ENCODE data around the gene KRTAP4-6. TPM values are rescaled to one million over a fixed set of nuclear protein-coding genes. Genes with fewer than 3 reads are reported as not detected.
"Not testable (repeated sequence)": the region's sequence is repeated elsewhere in the genome, so short reads cannot be mapped to it uniquely, and the experiment has no call there.

The KRTAP4-6 gene
- total RNA-seq, 2 donors from 2014 or later = not detected

DNA sequence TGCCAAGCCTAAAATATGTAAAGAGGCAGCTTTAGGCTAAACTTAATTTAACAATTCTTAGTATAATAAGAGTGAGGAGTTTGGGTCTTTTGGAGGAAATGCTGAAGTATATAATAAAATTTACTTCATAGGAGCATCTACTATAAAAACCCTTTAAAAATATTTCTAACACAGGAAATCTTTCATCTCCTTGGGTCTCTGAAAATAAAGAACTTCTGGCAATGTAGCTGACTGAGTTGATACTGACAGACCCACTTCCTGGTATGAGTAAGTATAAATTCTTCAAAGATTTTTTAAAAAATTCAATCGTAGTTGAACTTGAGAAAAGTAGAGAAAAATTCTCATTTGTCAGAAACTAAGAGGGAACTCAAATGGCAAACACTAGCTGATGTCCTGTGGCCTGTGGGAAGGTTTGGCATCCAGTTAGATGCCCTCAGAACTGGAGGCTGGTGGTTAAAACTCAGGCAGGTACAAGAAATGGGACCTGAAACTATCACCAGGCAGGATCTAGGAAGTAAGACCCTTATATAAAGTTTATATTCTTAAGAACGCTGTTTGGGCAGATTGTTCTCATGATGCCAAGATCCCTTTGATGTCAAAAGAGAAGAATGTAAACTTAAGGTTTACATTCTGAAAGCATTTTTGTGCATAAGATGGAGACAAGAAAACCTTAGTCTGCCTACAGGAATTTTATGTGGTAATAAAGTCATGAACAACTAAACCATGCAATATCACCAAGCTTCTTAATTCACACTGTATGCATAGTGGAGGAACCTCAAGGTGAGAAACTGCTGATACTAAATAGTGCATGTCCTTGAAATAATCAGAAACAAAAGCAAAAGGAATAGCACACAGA, 6.2 kb downstream of the KRTAP4-6 start:
- Mint-ChIP-seq H3K9me3 (peaks cover 0 to 10% of the 10 kb centered on the region in 2 donors), H3K4me3 (no peak overlapping the region), H3K27ac (no peak overlapping the region), H3K4me1 (ENCODE audit: low read depth) (peaks cover 28% of the 10 kb centered on the region), H3K36me3 (ENCODE audit: insufficient read depth in 2 of 2) (no peaks in the 10 kb centered on the region), H3K27me3 (ENCODE audit: low read depth) (no peaks in the 10 kb centered on the region)
- no peak for DNase-seq
- ATAC-seq (replicated peaks in 1 of 2) = no peak

DNA sequence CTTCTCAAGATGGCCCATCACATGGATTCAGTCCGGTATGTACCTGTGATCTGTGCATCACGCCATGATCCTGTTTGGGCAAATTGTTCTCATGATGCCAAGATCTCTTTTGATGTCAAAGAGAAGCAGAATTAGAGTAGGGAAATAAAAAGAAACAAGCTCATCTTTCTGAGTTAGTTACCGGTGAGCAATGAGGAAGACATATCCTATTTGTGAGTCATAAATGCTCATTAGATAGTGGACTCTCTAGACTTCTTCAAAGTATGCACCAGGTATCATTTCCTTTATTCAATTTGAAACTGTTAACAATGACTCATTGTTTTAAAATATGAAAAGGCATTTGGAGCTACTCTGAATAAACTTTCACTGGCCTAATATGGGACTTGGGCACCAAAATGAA, 8.4 kb downstream of the KRTAP4-6 start:
- H3K4me1 Mint-ChIP-seq (ENCODE audit: low read depth) = peaks cover 28% of the 10 kb centered on the region
- no peak for ATAC-seq (replicated peaks in 1 of 2)
- H3K9me3 Mint-ChIP-seq = peaks cover 0 to under 1% of the 10 kb centered on the region in 2 donors
- no peak for DNase-seq
- H3K4me3 Mint-ChIP-seq = no peak overlapping the region
- no peaks in the 10 kb centered on the region for H3K36me3 Mint-ChIP-seq (ENCODE audit: insufficient read depth in 2 of 2)
- H3K27ac Mint-ChIP-seq = peak overlapping the region; percentile 63
- no peaks in the 10 kb centered on the region for H3K27me3 Mint-ChIP-seq (ENCODE audit: low read depth)

DNA sequence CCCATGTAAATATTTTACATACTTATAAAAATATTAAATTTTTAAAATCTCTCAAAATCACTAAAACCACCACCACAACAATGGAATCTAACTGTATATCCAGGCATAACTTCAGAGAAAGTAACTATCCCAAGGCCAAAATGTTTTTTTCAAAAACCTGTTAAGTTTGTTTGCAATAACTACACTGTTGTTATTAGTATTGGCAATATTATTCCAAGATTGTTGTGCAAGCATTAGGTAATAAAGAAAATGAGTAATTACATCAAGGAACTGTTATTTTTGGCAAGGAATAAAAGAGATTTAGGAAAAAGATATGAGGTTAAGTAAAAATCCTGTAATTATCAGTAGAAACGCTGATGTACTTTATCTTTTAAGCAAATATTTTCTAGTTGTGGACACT, 13.0 kb downstream of the KRTAP4-6 start:
- Mint-ChIP-seq H3K27ac (no peak overlapping the region), H3K36me3 (ENCODE audit: insufficient read depth in 2 of 2) (no peaks in the 10 kb centered on the region), H3K9me3 (peaks cover under 1 to 1% of the 10 kb centered on the region in 2 donors), H3K4me1 (ENCODE audit: low read depth) (peaks cover 40% of the 10 kb centered on the region), H3K27me3 (ENCODE audit: low read depth) (no peaks in the 10 kb centered on the region), H3K4me3 (no peak overlapping the region)
- DNase-seq (no peak), ATAC-seq (replicated peaks in 1 of 2) (no peak)

DNA sequence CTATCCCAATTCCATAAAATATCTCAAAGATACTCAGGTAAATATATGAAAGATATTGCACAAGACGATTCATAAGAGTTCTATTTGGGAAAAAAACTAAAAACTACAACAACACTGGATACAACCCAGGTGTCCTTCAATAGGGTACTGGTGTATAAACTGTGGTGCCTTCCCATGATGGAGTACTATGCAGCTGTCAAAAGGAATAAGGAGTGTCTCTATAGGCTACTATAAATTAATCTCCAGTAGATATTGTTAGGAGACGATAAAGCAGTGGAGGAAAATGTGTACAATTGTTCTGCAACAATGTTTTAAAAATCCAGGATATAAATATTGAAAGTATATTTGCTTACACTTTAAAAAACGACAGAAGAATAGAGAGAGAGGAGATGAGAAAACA, 13.9 kb downstream of the KRTAP4-6 start:
- no peak overlapping the region for H3K4me3 Mint-ChIP-seq
- no peaks in the 10 kb centered on the region for H3K36me3 Mint-ChIP-seq (ENCODE audit: insufficient read depth in 2 of 2)
- no peaks in the 10 kb centered on the region for H3K27me3 Mint-ChIP-seq (ENCODE audit: low read depth)
- H3K27ac Mint-ChIP-seq = no peak overlapping the region
- H3K4me1 Mint-ChIP-seq (ENCODE audit: low read depth) = peaks cover 31% of the 10 kb centered on the region
- no peak for DNase-seq
- H3K9me3 Mint-ChIP-seq = peaks cover 2% of the 10 kb centered on the region in 2 donors
- ATAC-seq (replicated peaks in 1 of 2) = no peak

DNA sequence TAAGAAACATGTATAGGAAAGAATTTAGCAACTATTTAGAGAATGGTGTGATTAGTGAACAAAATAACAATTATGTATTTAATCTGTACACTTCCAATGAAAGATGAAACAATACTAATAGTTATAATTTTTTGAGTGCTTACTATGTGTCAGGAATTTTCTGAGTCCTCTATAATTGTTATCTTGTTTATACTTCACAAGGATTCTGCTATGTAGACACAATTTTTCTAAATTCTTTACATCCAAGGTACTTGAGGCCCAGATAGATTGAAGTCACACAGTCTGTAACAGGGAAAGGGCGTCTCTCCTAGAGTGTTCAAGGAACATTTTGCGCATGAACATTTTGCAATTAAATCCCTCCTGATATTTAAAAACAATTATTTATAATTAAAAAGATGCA, 15.3 kb downstream of the KRTAP4-6 start:
- Mint-ChIP-seq H3K9me3 (peaks cover 2% of the 10 kb centered on the region in 2 donors), H3K27ac (no peak overlapping the region), H3K4me1 (ENCODE audit: low read depth) (peaks cover 33% of the 10 kb centered on the region)

DNA sequence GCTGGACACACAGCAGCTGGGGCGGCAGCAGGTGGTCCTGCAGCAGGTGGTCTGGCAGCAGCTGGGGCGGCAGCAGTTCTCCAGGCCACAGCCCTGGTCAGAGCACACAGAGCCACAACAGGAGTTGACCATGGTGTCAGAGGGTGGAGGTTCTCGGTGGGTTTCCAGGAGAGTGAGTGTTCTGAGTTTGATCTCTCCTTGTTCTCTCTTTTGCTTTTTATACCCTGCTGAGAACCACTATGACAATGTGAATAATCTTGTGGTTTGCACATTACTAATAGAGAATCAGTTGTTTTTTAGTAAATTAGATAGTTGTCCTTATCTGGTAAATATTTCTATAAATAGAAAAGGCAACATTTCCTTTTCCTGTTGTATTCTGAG, 16.4 kb downstream of the KRTAP4-6 start, which contains the start of gene KRTAP4-12:
Gene KRTAP4-12 (minus strand): TSS at position 192 of the 381 bp plus-strand sequence. CDS start 60 bp downstream, at position 132.
- not testable (repeated sequence) for ATAC-seq (replicated peaks in 1 of 2); DNase-seq; H3K27me3 Mint-ChIP-seq (ENCODE audit: low read depth); H3K27ac Mint-ChIP-seq; H3K36me3 Mint-ChIP-seq (ENCODE audit: insufficient read depth in 2 of 2); H3K9me3 Mint-ChIP-seq
- H3K4me3 Mint-ChIP-seq = peak within 1 kb of the TSS; percentile 2 to 18
- peaks cover 33% of the 10 kb centered on the region for H3K4me1 Mint-ChIP-seq (ENCODE audit: low read depth)

More for the DNA sequence above, 15.3 kb downstream of the KRTAP4-6 start:
- H3K36me3 Mint-ChIP-seq (ENCODE audit: insufficient read depth in 2 of 2) = no peaks in the 10 kb centered on the region
- H3K27me3 Mint-ChIP-seq (ENCODE audit: low read depth) = no peaks in the 10 kb centered on the region
- no peak overlapping the region for H3K4me3 Mint-ChIP-seq
- DNase-seq (no peak), ATAC-seq (replicated peaks in 1 of 2) (no peak)

DNA sequence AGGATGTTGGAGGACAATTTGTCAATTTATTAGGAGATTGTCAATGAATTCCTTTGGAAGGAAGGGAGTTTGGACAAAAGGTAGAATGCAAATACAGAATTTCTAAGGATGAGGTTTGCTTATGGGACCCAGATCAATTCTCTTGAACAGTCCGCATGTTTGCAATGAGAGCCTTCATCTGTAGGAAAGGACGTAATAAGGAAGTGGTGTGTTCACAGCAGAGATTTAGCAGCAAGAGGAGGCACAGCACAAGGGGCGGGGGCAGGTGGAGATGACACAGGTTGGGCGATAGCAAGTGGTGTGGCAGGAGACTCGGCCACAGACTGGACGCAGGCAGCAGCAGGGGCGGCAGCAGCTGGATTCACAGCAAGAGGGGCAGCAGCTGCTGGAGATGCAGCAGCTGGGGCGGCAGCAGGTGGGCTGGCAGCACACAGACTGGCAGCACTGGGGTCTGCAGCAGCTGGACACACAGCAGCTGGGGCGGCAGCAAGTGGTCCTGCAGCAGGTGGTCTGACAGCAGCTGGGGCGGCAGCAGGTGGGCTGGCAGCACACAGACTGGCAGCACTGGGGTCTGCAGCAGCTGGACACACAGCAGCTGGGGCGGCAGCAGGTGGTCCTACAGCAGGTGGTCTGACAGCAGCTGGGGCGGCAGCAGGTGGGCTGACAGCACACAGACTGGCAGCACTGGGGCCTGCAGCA, 16.9 kb downstream of the KRTAP4-6 start:
- H3K4me3 Mint-ChIP-seq = peak overlapping the region; percentile 2 to 18
- not testable (repeated sequence) for ATAC-seq (replicated peaks in 1 of 2); DNase-seq; H3K27ac Mint-ChIP-seq; H3K36me3 Mint-ChIP-seq (ENCODE audit: insufficient read depth in 2 of 2); H3K27me3 Mint-ChIP-seq (ENCODE audit: low read depth); H3K9me3 Mint-ChIP-seq
- peaks cover 33% of the 10 kb centered on the region for H3K4me1 Mint-ChIP-seq (ENCODE audit: low read depth)

DNA sequence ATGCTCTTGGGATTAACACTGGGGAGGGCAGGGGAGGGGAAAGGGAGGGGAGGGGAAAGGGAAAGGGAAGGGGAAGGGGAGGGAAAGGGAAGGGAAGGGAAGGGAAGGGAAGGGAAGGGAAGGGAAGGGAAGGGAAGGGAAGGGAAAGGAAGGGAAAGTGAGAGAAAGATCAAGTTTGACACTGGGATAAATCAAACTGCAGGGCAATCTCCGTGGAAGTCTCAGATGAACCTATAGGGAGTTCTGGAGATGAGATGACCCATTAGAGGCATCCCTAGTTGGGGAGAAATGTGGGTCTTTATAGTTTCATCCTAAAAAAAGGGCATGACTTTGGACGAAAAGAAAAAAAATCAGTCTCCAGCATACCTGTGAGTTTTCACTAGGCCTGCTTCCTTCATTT, 18.6 kb downstream of the KRTAP4-6 start:
- no peak for DNase-seq
- no peak for ATAC-seq (replicated peaks in 1 of 2)
- Mint-ChIP-seq H3K4me1 (ENCODE audit: low read depth) (peaks cover 33% of the 10 kb centered on the region), H3K9me3 (peaks cover 2% of the 10 kb centered on the region in 2 donors), H3K4me3 (no peak overlapping the region), H3K36me3 (ENCODE audit: insufficient read depth in 2 of 2) (no peaks in the 10 kb centered on the region), H3K27me3 (ENCODE audit: low read depth) (no peaks in the 10 kb centered on the region), H3K27ac (no peak overlapping the region)

DNA sequence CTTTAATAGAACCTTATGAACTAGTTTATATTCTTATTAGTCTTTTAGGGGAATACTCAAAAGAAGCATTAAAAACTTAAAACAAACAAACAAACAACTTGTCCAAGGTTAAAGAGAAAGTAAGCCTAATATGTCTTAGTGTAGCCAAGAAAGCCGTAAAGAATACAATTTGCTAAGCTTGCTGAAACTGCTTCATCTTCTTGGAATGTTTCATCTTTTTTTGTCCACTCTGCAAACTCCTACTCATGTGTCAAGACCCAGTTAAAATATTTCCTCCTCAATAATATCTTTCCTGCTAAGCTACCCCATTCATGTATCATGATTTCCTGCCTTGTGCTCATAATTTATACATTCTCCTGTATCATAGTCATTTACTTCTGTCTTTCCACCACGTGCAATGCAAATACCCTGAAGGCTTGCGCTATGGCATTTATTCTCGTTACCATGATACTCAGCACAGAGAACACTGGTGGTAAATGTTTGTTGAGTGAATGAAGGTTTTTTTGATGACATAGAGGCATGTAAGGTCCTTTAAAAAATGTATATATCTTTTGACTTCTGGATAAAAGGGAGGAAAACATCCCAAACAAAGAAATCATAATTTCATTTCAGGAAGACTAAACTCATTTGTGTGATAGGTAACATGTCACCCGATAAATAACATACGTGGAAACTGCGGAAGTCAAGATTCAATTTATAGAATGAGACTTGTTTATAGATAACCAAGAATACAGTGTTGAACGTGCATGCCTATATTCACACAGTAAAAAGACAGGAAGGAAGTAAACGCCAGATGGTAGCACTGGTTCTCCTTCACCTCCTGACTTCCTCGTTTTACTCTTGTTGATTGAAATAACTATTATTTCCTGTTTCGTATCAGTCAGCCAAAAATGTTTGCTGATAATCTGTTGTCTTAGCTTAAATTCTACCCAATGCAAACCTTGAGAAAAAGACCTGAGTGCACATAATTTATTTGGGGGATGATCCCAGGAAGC, 20.4 kb downstream of the KRTAP4-6 start:
- H3K27me3 Mint-ChIP-seq (ENCODE audit: low read depth); ATAC-seq (replicated peaks in 1 of 2); H3K9me3 Mint-ChIP-seq; DNase-seq; H3K36me3 Mint-ChIP-seq (ENCODE audit: insufficient read depth in 2 of 2): not testable (repeated sequence)
- Mint-ChIP-seq H3K27ac (peak overlapping the region; percentile 83), H3K4me3 (peak overlapping the region; percentile 45 to 57), H3K4me1 (ENCODE audit: low read depth) (peaks cover 27% of the 10 kb centered on the region)

DNA sequence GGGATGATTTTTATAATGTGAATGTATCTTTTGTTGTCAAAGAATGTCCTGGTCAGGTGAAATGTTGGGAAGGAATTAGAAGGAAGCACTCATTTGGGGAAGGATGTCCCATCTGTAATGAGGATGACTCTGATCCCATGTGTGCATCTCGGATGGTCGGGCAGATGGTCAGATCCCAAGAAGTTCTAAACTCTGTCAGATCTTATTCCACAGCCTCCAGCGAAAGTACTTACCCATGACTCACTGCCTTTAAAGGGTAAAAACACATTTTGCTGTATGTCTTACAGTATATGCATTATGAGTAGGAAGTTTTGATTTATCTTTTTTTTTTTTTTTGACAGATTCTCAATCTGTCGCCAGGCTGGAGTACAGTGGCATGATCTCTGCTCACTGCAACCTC, 21.6 kb downstream of the KRTAP4-6 start:
- ATAC-seq (replicated peaks in 1 of 2) (no peak), DNase-seq (no peak)
- H3K4me3 Mint-ChIP-seq = no peak overlapping the region
- H3K36me3 Mint-ChIP-seq (ENCODE audit: insufficient read depth in 2 of 2) = no peaks in the 10 kb centered on the region
- H3K4me1 Mint-ChIP-seq (ENCODE audit: low read depth) = peaks cover 20% of the 10 kb centered on the region
- no peak overlapping the region for H3K27ac Mint-ChIP-seq
- peaks cover 2% of the 10 kb centered on the region in 2 donors for H3K9me3 Mint-ChIP-seq
- H3K27me3 Mint-ChIP-seq (ENCODE audit: low read depth) = no peaks in the 10 kb centered on the region

DNA sequence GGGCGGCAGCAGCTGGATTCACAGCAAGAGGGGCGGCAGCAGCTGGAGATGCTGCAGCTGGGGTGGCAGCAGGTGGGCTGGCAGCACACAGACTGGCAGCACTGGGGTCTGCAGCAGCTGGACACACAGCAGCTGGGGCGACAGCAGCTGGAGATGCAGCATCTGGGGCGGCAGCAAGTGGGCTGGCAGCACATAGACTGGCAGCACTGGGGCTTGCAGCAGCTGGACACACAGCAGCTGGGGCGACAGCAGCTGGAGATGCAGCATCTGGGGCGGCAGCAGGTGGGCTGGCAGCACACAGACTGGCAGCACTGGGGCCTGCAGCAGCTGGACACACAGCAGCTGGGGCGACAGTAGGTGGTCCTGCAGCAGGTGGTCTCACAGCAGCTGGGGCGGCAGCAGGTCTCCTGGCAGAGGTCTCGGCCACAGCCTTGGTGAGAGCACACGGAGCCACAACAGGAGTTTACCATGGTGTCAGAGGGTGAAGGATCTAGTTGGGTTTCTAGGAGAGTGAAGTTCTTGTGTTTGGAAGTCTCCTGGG, 22.4 kb downstream of the KRTAP4-6 start, which contains the start of gene KRTAP4-11:
Gene KRTAP4-11 (minus strand): TSS at position 528 of the 541 bp plus-strand sequence. CDS start 58 bp downstream, at position 470.
- peaks cover 13% of the 10 kb centered on the region for H3K4me1 Mint-ChIP-seq (ENCODE audit: low read depth)
- H3K27me3 Mint-ChIP-seq (ENCODE audit: low read depth); H3K9me3 Mint-ChIP-seq; H3K36me3 Mint-ChIP-seq (ENCODE audit: insufficient read depth in 2 of 2); ATAC-seq (replicated peaks in 1 of 2); H3K4me3 Mint-ChIP-seq; H3K27ac Mint-ChIP-seq; DNase-seq: not testable (repeated sequence)

DNA sequence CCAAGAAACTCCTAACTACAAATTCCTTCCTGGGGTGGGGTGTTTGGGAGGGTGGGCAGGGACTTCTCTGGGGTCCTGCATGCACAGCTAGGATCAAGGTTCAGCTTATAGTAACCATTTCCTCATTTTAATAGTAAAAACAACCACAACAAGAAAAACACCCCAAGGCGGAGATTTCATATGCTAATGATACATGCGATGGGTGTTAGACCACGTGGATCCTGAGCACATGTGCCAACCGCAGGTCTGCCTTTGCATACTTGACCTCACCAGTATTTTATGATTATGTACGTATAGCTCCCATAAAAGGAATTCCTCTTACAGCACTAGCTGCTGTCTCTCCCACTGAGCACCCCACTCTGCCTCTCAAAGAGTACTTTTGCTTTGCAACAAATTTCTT, 24.0 kb downstream of the KRTAP4-6 start:
- no peak overlapping the region for H3K27ac Mint-ChIP-seq
- peaks cover 0 to 4% of the 10 kb centered on the region in 2 donors for H3K36me3 Mint-ChIP-seq (ENCODE audit: insufficient read depth in 2 of 2)
- ATAC-seq (replicated peaks in 1 of 2) (no peak), DNase-seq (no peak)
- peaks cover 0 to 2% of the 10 kb centered on the region in 2 donors for H3K9me3 Mint-ChIP-seq
- peaks cover 12% of the 10 kb centered on the region for H3K4me1 Mint-ChIP-seq (ENCODE audit: low read depth)
- no peaks in the 10 kb centered on the region for H3K27me3 Mint-ChIP-seq (ENCODE audit: low read depth)
- H3K4me3 Mint-ChIP-seq = no peak overlapping the region
